GM19463 (cell line): ENCODE measurements around the gene TUBA8.
"Not testable (repeated sequence)": the region's sequence is repeated elsewhere in the genome, so short reads cannot be mapped to it uniquely, and the experiment has no call there.

ENCODE experiments used
- ATAC-seq: cut with Tn5 transposase; IDR thresholded peaks from one replicate; pipeline ENCODE4 v1.9.1; 2021; ENCODE audit warnings: mild to moderate bottlenecking, moderate library complexity; ENCODE audit not compliant: unreplicated experiment

The TUBA8 gene

GRCh38 chr22:18165356-18165755, 54.7 kb downstream of the TUBA8 start:
- ATAC-seq, result not testable (repeated sequence)

GRCh38 chr22:18170284-18170683, 59.7 kb downstream of the TUBA8 start:
- not testable (repeated sequence) for ATAC-seq

- not testable (repeated sequence) for ATAC-seq
Measured at GRCh38 chr22:18172203-18172602, 61.6 kb downstream of the TUBA8 start.

- not testable (repeated sequence) for ATAC-seq
Measured at GRCh38 chr22:18172776-18173175, 62.2 kb downstream of the TUBA8 start.

GRCh38 chr22:18173441-18173840, 62.8 kb downstream of the TUBA8 start:
- ATAC-seq, result not testable (repeated sequence)
